CD14-positive monocyte (primary cell): ENCODE results near the gene RABGAP1. TPM values are rescaled to one million over a fixed set of nuclear protein-coding genes. Genes with fewer than 3 reads are reported as not detected.

Experiments
- DNase-seq, 3 donors: peaks; one replicate each; pipeline ENCODE4 v3.0.0-alpha.2; 2011 to 2022
- H2AFZ ChIP-seq: 2 replicates; pipeline ENCODE4 v1.6.0; 2012; ENCODE audit warnings: mild to moderate bottlenecking, low read depth, low read length, inconsistent platforms; ENCODE audit not compliant: insufficient read depth, poor library complexity, severe bottlenecking
- H3K27ac ChIP-seq, 2 donors: 1 replicate in 1 of 2; 2 replicates in 1 of 2; pipeline ENCODE4 v1.5.1; 2012 to 2013; ENCODE audit warnings: low read length in 2 of 2, control low read depth in 1 of 2, inconsistent platforms in 1 of 2, low read depth in 1 of 2, mild to moderate bottlenecking in 1 of 2
- H3K27me3 ChIP-seq, 2 donors: one replicate each; pipeline versions ENCODE4 v1.6.0 to v1.6.1; 2011 to 2013; ENCODE audit warnings: low read length in 2 of 2; ENCODE audit not compliant: control insufficient read depth in 2 of 2, insufficient read depth in 2 of 2
- H3K36me3 ChIP-seq, 2 donors: replicated peaks in 1 of 2; 1 replicate in 1 of 2; 2 replicates in 1 of 2; pipeline versions ENCODE4 v1.5.1 to v1.6.1; 2012 to 2013; ENCODE audit warnings: low read length in 2 of 2, control low read depth in 1 of 2, inconsistent platforms in 1 of 2, mild to moderate bottlenecking in 1 of 2; ENCODE audit not compliant: insufficient read depth in 2 of 2, control insufficient read depth in 1 of 2
- H3K4me1 ChIP-seq, 2 donors: 1 replicate in 1 of 2; 2 replicates in 1 of 2; pipeline versions ENCODE4 v1.5.1 to v1.6.1; 2012 to 2013; ENCODE audit warnings: low read length in 2 of 2, control low read depth in 1 of 2, inconsistent platforms in 1 of 2, mild to moderate bottlenecking in 1 of 2, moderate library complexity in 1 of 2; ENCODE audit not compliant: insufficient read depth in 2 of 2, control insufficient read depth in 1 of 2
- H3K4me2 ChIP-seq: replicated peaks from 2 replicates; pipeline ENCODE3; 2012; ENCODE audit warnings: low read length, moderate library complexity, mild to moderate bottlenecking; ENCODE audit not compliant: poor library complexity, severe bottlenecking; ENCODE audit errors: extremely low read depth
- H3K4me3 ChIP-seq, 3 experiments: fragments of 200-600 bp in 1 of 3; sonication (generic) in 1 of 3; replicated peaks in 1 of 3; 1 replicate in 2 of 3; 2 replicates in 1 of 3; pipeline ENCODE4 v1.5.1; 2011 to 2013; ENCODE audit warnings: low read length in 3 of 3, mild to moderate bottlenecking in 3 of 3, control low read depth in 2 of 3, low read depth in 2 of 3, inconsistent platforms in 1 of 3, moderate library complexity in 1 of 3
- H3K79me2 ChIP-seq: 2 replicates; pipeline ENCODE4 v1.6.0; 2012; ENCODE audit warnings: mild to moderate bottlenecking, control low read depth, inconsistent platforms, low read length, moderate library complexity; ENCODE audit not compliant: insufficient read depth
- H3K9ac ChIP-seq: 2 replicates; pipeline ENCODE4 v1.6.0; 2017; ENCODE audit warnings: low read length, mild to moderate bottlenecking; ENCODE audit not compliant: insufficient read depth, poor library complexity, severe bottlenecking
- H3K9me3 ChIP-seq, 2 donors: replicated peaks in 1 of 2; 1 replicate in 1 of 2; 2 replicates in 1 of 2; pipeline versions ENCODE4 v1.5.1 to v1.6.1; 2012 to 2013; ENCODE audit warnings: low read length in 2 of 2, control low read depth in 1 of 2; ENCODE audit not compliant: control insufficient read depth in 1 of 2, insufficient read depth in 1 of 2
- H4K20me1 ChIP-seq: 2 replicates; pipeline ENCODE4 v1.6.0; 2012; ENCODE audit warnings: mild to moderate bottlenecking, low read length, control low read depth, moderate library complexity; ENCODE audit not compliant: insufficient read depth
- H3K27ac Mint-ChIP-seq, 7 donors: one replicate each; pipeline ENCODE4 v1.8.0; 2020; ENCODE audit warnings: mild to moderate bottlenecking in 7 of 7, mixed read lengths in 7 of 7, moderate library complexity in 6 of 7, inconsistent platforms in 2 of 7
- H3K27me3 Mint-ChIP-seq, 3 donors: one replicate each; pipeline ENCODE4 v1.8.0; 2021 to 2022; ENCODE audit warnings: low read depth in 3 of 3, mild to moderate bottlenecking in 3 of 3, mixed read lengths in 3 of 3, moderate library complexity in 3 of 3, inconsistent platforms in 1 of 3
- H3K36me3 Mint-ChIP-seq, 2 donors: one replicate each; pipeline ENCODE4 v1.8.0; 2020; ENCODE audit warnings: mixed read lengths in 2 of 2, inconsistent platforms in 1 of 2, mild to moderate bottlenecking in 1 of 2
- H3K4me1 Mint-ChIP-seq: one replicate; pipeline ENCODE4 v1.8.0; 2020; ENCODE audit warnings: mild to moderate bottlenecking, mixed read lengths
- H3K4me3 Mint-ChIP-seq, 2 donors: one replicate each; pipeline ENCODE4 v1.8.0; 2020; ENCODE audit warnings: mild to moderate bottlenecking in 2 of 2, mixed read lengths in 2 of 2, moderate library complexity in 1 of 2
- H3K9me3 Mint-ChIP-seq, 7 donors: one replicate each; pipeline ENCODE4 v1.8.0; 2020 to 2022; ENCODE audit warnings: mixed read lengths in 7 of 7, mild to moderate bottlenecking in 6 of 7, moderate library complexity in 6 of 7, inconsistent platforms in 2 of 7
- WGBS: methylation state at CpG from one replicate; pipeline ENCODE4 v1.1.5; 2013; ENCODE audit warnings: missing lambda C conversion rate; ENCODE audit not compliant: insufficient coverage; 5-methylcytosine and 5-hydroxymethylcytosine counted together
- intact Hi-C, 2 donors: fragments of 100-400 bp; cut with micrococcal nuclease; formaldehyde crosslinking; loops; one replicate each; pipeline versions ENCODE4 v1.15.0 to v1.15.1; 2023
- polyA plus RNA-seq, 3 donors: library from polyadenylated mRNA; depleted of rRNA in 1 of 3; unstranded in 2 of 3; stranded (reverse) in 1 of 3; fragments of 300-500 nt in 2 of 3; fragments of >200 nt in 1 of 3; fragmentation: Illumina TruSeq in 2 of 3; gene quantifications; 1 replicate in 2 of 3; 2 replicates in 1 of 3; pipeline ENCODE4 v1.2.3, GENCODE V29; 2012 to 2021
- TF ChIP-seq, protein P1 (sequence below): fragments of 200-600 bp; IDR thresholded peaks from one replicate; pipeline ENCODE4 v1.8.0; 2022; ENCODE audit warnings: antibody characterized with exemption, mild to moderate bottlenecking

Gene RABGAP1
- polyA plus RNA-seq, 3 donors, result 14.7 to 24.1 (median 19.3) TPM

DNA sequence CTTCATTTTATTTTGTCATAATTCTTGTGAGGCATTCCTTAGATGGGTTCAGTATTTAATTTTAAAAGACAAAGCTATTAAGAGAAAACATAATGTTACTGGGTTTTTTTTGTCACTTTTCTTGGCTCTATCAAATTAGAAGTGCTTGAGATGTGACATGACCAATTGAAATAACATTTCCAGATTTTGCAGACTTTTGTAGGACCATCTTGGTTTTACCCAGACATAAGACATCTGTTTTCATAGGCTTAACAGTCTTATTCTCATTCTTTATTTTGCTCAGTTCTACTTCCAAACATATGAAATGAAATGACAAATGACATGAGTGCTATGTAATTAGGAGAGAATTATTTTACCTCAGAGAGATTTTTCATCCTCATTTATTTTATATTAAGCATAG is 112.2 kb downstream of the RABGAP1 start:
- Mint-ChIP-seq H3K4me3 (no peak overlapping the region), H3K27me3 (no peaks in the 10 kb centered on the region), H3K27ac (no peak overlapping the region), H3K4me1 (no peaks in the 10 kb centered on the region), H3K36me3 (peaks cover 41 to 49% of the 10 kb centered on the region in 2 donors), H3K9me3 (peaks cover 0 to 1% (median 0%) of the 10 kb centered on the region in 7 donors)
- no peak for DNase-seq
- Histone ChIP-seq H3K79me2 (no peaks in the 10 kb centered on the region), H3K27me3 (no peaks in the 10 kb centered on the region), H3K36me3 (peaks cover 10 to 55% of the 10 kb centered on the region in 2 donors), H3K27ac (no peak overlapping the region), H4K20me1 (no peaks in the 10 kb centered on the region), H3K9me3 (no peaks in the 10 kb centered on the region), H3K4me3 (no peak overlapping the region), H3K4me2 (no peak overlapping the region), H3K4me1 (no peaks in the 10 kb centered on the region), H3K9ac (no peak overlapping the region), H2AFZ (no peak overlapping the region)
- intact Hi-C loops, result no loop called here
- TF ChIP-seq, protein P1, sequence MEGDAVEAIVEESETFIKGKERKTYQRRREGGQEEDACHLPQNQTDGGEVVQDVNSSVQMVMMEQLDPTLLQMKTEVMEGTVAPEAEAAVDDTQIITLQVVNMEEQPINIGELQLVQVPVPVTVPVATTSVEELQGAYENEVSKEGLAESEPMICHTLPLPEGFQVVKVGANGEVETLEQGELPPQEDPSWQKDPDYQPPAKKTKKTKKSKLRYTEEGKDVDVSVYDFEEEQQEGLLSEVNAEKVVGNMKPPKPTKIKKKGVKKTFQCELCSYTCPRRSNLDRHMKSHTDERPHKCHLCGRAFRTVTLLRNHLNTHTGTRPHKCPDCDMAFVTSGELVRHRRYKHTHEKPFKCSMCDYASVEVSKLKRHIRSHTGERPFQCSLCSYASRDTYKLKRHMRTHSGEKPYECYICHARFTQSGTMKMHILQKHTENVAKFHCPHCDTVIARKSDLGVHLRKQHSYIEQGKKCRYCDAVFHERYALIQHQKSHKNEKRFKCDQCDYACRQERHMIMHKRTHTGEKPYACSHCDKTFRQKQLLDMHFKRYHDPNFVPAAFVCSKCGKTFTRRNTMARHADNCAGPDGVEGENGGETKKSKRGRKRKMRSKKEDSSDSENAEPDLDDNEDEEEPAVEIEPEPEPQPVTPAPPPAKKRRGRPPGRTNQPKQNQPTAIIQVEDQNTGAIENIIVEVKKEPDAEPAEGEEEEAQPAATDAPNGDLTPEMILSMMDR, result no peak

DNA sequence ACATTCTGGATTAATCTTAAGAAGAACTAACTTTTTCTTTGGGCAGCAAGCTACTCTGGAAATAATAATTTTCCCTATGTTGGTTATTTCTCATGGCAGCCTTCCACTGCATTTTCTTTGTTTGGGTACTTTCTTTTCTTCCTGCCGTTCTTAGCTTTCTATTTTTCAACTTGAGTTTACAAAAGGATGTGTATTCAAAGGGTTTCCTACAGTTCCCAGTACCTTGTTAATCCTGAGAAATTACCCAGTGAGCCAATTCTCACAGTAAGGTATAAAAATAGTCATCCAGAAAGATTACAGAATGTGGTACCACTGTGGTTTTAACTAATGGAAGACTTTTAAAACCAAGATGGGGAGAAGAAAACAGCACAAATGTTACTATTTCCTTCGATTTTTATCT is 112.9 kb downstream of the RABGAP1 start:
- no peak overlapping the region for H3K4me2 ChIP-seq
- TF ChIP-seq, protein P1, result no peak
- no peak overlapping the region for H2AFZ ChIP-seq
- H3K4me1 ChIP-seq, result no peaks in the 10 kb centered on the region
- no peaks in the 10 kb centered on the region for H3K79me2 ChIP-seq
- no peaks in the 10 kb centered on the region for H3K9me3 ChIP-seq
- H3K9ac ChIP-seq, result no peak overlapping the region
- Mint-ChIP-seq H3K9me3 (peaks cover 0 to 1% (median 0%) of the 10 kb centered on the region in 7 donors), H3K27ac (no peak overlapping the region), H3K4me3 (no peak overlapping the region), H3K36me3 (peaks cover 40 to 46% of the 10 kb centered on the region in 2 donors), H3K27me3 (no peaks in the 10 kb centered on the region), H3K4me1 (no peaks in the 10 kb centered on the region)
- no peak for DNase-seq
- no peaks in the 10 kb centered on the region for H4K20me1 ChIP-seq
- H3K27me3 ChIP-seq, result no peaks in the 10 kb centered on the region
- intact Hi-C loops, result no loop called here
- H3K4me3 ChIP-seq, result no peak overlapping the region
- peaks cover 10 to 51% of the 10 kb centered on the region in 2 donors for H3K36me3 ChIP-seq
- H3K27ac ChIP-seq, result no peak overlapping the region
- no CpG with 5 or more reads among the region's 2 CpGs for WGBS
